Measurements from ENCODE around the gene TM7SF2. TPM values are rescaled to one million over a fixed set of nuclear protein-coding genes. Genes with fewer than 3 reads are reported as not detected.

Gene TM7SF2
- total RNA-seq, 2 experiments from 2014 or later = 12.4 to 17.5 TPM

DNA sequence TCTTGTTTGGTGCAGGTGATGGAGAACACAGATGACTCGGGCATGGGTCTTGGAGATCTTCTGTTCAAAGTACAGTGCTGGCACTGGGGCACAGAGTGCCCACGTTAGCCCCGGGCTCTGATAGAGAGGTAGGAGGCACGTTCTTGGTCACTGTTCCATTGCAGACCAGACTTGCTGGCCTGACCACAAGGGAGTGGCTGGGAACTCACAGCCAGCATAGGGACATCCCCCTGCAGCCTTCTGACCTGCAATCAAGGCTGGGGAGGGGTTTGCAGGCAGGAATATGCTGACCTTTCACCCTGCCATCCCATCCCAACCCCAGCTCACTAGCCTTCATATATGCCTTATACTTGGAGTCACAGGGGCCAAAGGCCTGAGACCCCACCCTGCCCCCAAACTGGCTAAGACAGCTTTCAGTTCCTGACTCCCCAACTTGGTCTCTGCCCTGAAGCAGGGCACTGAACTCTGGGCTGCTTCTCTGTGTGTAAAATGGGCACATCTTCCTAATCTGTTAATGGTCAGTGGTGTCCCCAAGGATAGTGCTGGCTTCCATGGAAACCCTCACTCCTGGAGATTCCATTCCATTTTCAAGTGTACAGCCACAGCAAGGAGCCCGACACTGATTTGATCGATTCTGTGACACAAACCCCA, 15.1 kb downstream of the TM7SF2 start:
- H3K36me3 Mint-ChIP-seq (ENCODE audit: low read depth) = peaks cover 31% of the 10 kb centered on the region
- CTCF ChIA-PET = interaction anchor here (0.7 to 1.0 kb wide), 2 partner anchors 9 to 51 kb away, joined by 3 read pairs; partner anchors contain the start of gene ZNHIT2
- no peak for DNase-seq
- H3K27ac Mint-ChIP-seq = peak overlapping the region; percentile 32
- no peak overlapping the region for H3K4me3 Mint-ChIP-seq
- POLR2A ChIA-PET = interaction anchor here (1.0 to 1.7 kb wide), 5 partner anchors 8 to 30 kb away, joined by 3 to 5 read pairs (median 4); partner anchors contain the start of gene ZNHIT2
- no peak for ATAC-seq
- intact Hi-C loops (cut with micrococcal nuclease) = no loop called here
- TF ChIP-seq, protein P1, sequence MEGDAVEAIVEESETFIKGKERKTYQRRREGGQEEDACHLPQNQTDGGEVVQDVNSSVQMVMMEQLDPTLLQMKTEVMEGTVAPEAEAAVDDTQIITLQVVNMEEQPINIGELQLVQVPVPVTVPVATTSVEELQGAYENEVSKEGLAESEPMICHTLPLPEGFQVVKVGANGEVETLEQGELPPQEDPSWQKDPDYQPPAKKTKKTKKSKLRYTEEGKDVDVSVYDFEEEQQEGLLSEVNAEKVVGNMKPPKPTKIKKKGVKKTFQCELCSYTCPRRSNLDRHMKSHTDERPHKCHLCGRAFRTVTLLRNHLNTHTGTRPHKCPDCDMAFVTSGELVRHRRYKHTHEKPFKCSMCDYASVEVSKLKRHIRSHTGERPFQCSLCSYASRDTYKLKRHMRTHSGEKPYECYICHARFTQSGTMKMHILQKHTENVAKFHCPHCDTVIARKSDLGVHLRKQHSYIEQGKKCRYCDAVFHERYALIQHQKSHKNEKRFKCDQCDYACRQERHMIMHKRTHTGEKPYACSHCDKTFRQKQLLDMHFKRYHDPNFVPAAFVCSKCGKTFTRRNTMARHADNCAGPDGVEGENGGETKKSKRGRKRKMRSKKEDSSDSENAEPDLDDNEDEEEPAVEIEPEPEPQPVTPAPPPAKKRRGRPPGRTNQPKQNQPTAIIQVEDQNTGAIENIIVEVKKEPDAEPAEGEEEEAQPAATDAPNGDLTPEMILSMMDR (IDR thresholded peaks at IDR 0.05) = no peak
- H3K9me3 Mint-ChIP-seq = no peaks in the 10 kb centered on the region
- no peaks in the 10 kb centered on the region for H3K27me3 Mint-ChIP-seq
- H3K4me1 Mint-ChIP-seq (ENCODE audit: low read depth) = peaks cover 17% of the 10 kb centered on the region

DNA sequence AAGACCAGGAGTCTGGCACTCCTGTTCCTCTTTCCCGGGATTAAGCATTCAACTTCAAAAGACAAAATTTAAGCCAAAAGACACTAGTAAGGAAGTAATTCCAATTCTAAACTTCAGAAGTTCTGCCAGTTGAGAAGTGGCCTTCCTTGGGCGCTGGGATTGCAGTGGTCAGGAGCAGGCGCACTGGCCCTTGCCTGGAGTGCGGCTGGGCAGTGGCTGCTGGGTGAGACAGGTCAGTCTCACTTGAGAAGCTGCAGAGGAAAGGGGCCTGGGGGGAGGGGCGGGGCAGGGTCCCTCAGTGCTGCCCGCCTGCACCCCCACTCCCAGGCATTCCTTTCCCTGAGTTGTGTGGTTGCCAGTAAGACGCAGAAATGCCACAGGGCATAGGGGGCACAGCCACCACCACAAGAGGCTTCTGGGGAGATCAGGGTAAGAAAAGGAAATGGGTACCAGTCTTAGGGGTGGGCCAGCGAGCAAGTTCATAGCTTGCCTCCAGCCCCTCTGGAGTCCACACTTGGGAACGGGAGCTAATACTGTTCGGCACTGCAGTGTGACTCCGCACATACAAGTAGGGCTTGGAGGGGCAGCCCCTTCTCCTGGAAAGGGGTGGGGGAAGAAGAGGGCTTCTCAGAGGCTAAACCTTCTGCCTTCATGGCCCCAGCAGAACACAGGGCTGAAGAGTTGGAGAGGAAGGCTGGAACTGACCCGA, 16.0 kb downstream of the TM7SF2 start:
- CTCF ChIA-PET = interaction anchor here (0.7 to 2.1 kb wide), 4 partner anchors 10 to 52 kb away, joined by 3 to 5 read pairs (median 3); partner anchors contain the start of gene ZNHIT2
- H3K36me3 Mint-ChIP-seq (ENCODE audit: low read depth) = peaks cover 25% of the 10 kb centered on the region
- H3K4me1 Mint-ChIP-seq (ENCODE audit: low read depth) = peaks cover 20% of the 10 kb centered on the region
- no peak for ATAC-seq
- POLR2A ChIA-PET = interaction anchor here (0.8 to 1.7 kb wide), 5 partner anchors 7 to 26 kb away, joined by 3 to 7 read pairs (median 4); partner anchors contain the start of gene ZNHIT2
- no peak overlapping the region for H3K4me3 Mint-ChIP-seq
- DNase-seq = no peak
- TF ChIP-seq, protein P1 (IDR thresholded peaks at IDR 0.05) = no peak
- no peaks in the 10 kb centered on the region for H3K9me3 Mint-ChIP-seq
- no peak overlapping the region for H3K27ac Mint-ChIP-seq
- intact Hi-C loops (cut with micrococcal nuclease) = no loop called here
- H3K27me3 Mint-ChIP-seq = no peaks in the 10 kb centered on the region

DNA sequence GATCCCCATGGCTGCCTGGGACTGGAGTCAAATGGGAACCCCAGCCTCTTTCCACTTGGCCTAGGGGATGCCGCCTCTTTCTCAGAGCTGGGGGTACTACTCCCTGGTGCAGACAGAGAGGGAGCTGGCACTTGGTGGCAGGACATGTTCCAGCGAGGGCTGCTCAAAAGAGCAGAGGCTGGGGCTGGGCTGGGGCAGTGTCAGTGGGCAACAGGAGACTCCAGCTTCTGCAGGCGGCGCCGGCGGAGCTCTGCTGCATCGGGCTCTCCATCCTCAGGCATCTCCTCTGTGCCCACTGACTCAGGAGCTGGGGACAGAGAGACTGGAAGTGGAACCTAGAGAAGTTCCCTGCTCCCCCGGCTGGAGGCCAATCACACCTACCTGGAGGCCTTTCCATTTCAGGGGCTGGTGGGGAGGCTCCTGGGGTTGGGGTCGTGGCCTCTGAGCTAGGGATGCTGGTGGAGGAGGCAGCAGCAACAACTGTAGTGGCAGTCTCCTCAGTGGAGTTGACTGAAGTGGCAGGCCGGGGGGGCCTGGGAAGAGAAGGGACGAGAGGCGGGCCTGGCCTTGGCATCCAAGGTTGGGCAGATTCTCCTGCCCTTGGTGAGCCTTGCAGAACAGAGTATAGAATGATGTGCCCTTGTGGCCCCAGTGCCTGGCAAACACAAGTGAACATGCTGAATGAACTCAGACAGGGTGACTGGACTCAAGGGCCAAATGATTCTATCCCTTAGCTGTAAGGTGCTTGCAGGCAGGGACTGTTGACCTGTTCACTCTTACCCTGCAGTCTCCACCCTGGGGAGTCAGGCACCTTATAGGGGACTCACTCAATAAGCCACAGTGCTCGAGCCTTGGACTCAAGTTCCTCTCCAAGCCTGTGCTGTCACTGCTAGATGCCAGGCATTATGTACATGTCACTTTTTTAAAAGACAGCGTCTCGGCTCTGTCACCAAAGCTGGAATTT, 16.8 kb downstream of the TM7SF2 start:
- intact Hi-C loops (cut with micrococcal nuclease) = no loop called here
- Mint-ChIP-seq H3K9me3 (no peaks in the 10 kb centered on the region), H3K4me1 (ENCODE audit: low read depth) (peaks cover 21% of the 10 kb centered on the region), H3K27me3 (no peaks in the 10 kb centered on the region), H3K36me3 (ENCODE audit: low read depth) (peaks cover 29% of the 10 kb centered on the region), H3K4me3 (no peak overlapping the region), H3K27ac (no peak overlapping the region)
- ChIA-PET POLR2A (interaction anchor here (0.7 to 1.7 kb wide), 8 partner anchors 7 to 289 kb away, joined by 3 to 7 read pairs (median 4); partner anchors contain the start of gene ZNHIT2), CTCF (interaction anchor here (1.3 to 2.1 kb wide), 2 partner anchors 11 to 16 kb away, joined by 3 to 5 read pairs; partner anchors contain the start of gene ZNHIT2)
- TF ChIP-seq, protein P1 (IDR thresholded peaks at IDR 0.05) = no peak
- ATAC-seq = no peak
- no peak for DNase-seq

DNA sequence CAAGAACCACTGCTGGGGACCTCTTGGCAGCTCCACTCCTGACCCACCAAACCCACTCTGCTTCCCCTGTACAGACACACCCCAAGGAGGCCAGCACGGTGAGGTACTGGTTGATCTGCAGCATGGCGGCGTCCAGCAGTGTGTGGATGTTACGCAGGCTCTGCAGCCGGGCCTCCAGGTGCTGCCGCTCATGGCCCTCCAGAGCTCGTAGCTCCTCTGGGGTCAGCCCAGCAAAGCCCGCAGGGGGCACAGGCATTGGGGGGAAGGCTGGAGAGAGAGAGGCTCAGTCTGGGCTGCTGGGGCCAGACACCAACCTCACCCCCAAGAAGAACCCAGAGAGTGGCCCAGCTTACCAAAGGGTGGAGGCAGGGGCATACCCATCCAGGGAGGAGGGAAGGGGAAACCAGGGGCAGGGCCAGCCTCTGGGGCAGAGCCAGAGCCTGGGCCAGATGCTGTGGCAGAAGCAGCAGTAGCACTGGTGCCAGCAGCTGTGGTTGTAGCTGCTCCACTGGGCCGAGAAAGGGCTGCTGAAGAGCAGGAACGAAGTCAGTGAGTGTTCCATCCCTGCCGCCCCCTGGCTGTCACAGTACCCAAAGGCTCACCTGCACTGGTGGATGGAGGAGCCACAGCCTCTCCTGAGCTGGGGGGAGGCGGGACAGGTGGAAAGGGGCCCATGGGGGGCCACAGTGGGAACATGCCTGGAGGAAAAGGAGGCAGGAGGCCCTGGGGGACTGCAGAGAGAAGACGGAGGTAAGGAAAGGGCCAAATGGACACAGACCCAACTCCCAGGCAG, 18.2 kb downstream of the TM7SF2 start:
- Mint-ChIP-seq H3K9me3 (no peaks in the 10 kb centered on the region), H3K36me3 (ENCODE audit: low read depth) (peaks cover 25% of the 10 kb centered on the region), H3K4me1 (ENCODE audit: low read depth) (peaks cover 16% of the 10 kb centered on the region), H3K27me3 (no peaks in the 10 kb centered on the region), H3K4me3 (no peak overlapping the region), H3K27ac (no peak overlapping the region)
- intact Hi-C loops (cut with micrococcal nuclease) = no loop called here
- ATAC-seq (no peak), DNase-seq (no peak)
- TF ChIP-seq, protein P1 (IDR thresholded peaks at IDR 0.05) = no peak
- POLR2A ChIA-PET = interaction anchor here (0.7 to 1.6 kb wide), 5 partner anchors 10 to 287 kb away, joined by 3 to 6 read pairs (median 4); partner anchors contain the start of gene ZNHIT2
- CTCF ChIA-PET = interaction anchor here (1.1 to 2.1 kb wide), 3 partner anchors 9 to 17 kb away, joined by 3 to 5 read pairs (median 3); partner anchors contain the start of gene ZNHIT2

All from activated CD8-positive, alpha-beta T cell treated with anti-CD3 and anti-CD28 coated beads for 36 hours (primary cell).